ENCODE results near the gene PDZD7.

DNA sequence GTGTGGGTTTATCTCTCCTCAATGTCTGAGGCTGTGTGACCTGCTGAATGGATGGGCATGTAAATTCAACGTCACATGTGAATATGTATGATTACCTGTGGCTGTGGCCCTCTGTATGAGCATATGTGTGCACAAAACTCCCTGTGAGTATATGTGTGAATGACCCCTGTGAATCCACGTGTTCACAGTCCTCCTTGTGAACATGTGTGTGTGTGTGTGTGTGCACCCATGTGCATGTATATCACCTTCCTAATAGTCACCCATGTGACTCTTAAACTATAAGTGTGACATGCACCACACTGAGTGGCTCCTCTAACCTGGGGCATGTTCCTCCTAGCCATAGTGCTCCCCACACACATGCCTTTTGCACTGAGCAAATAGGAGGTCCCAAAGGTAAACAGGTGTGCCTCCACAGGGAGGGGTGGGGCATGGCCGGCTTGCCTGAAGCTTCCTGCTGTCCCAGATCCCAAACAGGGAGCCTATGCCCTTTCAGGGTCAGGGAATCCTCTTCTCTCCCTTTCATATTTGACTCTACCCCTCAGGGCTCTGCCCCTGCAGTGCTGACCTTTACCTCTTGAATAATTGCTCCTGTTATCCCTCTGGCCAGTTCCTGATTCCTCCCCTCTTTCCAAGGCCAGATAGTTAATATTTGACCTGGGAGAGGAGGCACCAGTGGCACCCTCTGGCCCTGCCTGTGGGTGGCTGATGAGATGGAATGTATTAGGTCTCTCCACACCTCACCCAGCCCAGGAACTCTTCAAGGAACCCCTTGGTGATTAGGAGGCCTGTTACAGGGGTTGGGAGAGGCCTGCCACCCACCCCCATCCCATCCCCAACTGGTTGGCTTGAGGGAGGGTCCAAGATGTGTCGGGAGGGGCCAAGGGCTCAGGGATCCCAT is 59.8 kb downstream of the PDZD7 start:
- TF ChIP-seq, protein P1, sequence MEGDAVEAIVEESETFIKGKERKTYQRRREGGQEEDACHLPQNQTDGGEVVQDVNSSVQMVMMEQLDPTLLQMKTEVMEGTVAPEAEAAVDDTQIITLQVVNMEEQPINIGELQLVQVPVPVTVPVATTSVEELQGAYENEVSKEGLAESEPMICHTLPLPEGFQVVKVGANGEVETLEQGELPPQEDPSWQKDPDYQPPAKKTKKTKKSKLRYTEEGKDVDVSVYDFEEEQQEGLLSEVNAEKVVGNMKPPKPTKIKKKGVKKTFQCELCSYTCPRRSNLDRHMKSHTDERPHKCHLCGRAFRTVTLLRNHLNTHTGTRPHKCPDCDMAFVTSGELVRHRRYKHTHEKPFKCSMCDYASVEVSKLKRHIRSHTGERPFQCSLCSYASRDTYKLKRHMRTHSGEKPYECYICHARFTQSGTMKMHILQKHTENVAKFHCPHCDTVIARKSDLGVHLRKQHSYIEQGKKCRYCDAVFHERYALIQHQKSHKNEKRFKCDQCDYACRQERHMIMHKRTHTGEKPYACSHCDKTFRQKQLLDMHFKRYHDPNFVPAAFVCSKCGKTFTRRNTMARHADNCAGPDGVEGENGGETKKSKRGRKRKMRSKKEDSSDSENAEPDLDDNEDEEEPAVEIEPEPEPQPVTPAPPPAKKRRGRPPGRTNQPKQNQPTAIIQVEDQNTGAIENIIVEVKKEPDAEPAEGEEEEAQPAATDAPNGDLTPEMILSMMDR (IDR thresholded peaks at IDR 0.05), result no peak
- TF ChIP-seq POLR2AphosphoS5 (IDR thresholded peaks at IDR 0.05) (no peak), POLR2A (IDR thresholded peaks at IDR 0.05; ENCODE audit: low read depth) (no peak)

Measured in esophagus muscularis mucosa (tissue), 3 donors.